Lung microvascular endothelial cell (primary cell): Measurements from ENCODE around the gene STAG1. TPM values are rescaled to one million over a fixed set of nuclear protein-coding genes. Genes with fewer than 3 reads are reported as not detected.
"Not testable (repeated sequence)": the region's sequence is repeated elsewhere in the genome, so short reads cannot be mapped to it uniquely, and the experiment has no call there.

Experiments used
- DNase-seq, 2 donors: peaks; one replicate each; pipeline versions ENCODE4 v3.0.0 to v3.0.0-alpha.2; 2010; ENCODE audit warnings: low read depth in 2 of 2
- total RNA-seq: library from RNA; depleted of rRNA; stranded (reverse); fragments of >200 nt; gene quantifications from 2 replicates; pipeline ENCODE4 v1.2.1, GENCODE V29; 2014

The STAG1 gene
- total RNA-seq, 1 donor from 2014 or later, result 25.4 TPM

DNA sequence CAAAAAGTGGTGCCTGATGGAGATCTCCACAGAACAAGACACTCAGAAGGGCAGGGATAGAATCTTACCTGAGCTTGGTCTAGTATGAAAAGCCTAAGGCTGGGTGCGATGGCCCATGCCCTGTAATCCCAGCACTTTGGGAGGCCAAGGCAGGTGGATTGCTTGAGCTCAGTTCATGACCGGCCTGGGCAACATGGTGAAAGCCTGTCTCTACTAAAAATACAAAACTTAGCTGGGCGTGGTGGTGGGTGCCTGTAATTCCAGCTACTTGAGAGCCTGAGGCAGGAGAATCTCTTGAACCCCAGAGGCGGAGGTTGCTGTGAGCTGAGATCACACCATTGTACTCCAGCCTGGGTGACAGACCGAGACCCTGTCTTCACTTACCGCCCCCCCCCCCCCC lies 417.5 kb downstream of the STAG1 start:
- DNase-seq, result not testable (repeated sequence)

DNA sequence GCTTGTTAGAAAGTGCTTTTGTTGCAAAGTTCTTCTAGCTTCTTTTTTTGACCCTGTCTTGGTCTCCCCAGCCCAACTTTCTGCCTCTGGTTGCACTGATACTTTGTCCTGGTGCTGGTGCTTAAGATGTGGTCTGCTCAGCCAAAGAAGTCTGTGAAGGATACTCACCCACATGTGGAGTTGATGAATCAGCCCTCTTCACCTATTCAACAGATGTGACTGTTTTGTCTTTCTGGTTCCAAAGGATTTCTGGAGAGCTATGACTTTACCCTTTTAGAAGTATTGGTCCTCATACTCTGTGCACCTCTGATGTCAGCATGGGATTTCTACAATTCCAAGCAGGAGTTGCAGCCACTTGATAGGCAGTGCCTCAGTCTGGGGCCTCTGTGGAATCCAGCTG lies 418.0 kb downstream of the STAG1 start:
- DNase-seq, result no peak

DNA sequence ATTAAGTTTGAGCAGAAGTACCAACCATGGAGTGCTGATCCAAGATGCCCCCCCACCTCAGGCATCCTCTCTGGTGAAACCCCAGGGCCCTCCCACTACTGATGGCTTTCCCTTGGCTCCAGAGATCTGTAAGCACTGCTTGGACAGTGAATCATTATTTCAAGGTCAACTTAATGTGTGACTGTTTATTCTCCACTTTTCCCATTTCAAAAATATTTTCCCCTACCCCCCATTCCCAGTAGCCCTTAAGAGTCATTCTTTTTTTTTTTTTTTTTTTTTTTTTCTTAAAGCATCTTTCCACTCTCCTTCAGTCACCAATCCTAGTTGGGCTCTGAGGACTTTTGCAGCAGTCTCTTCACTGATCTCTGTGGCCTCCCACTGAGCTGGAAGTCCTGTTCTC lies 419.4 kb downstream of the STAG1 start:
- no peak for DNase-seq

DNA sequence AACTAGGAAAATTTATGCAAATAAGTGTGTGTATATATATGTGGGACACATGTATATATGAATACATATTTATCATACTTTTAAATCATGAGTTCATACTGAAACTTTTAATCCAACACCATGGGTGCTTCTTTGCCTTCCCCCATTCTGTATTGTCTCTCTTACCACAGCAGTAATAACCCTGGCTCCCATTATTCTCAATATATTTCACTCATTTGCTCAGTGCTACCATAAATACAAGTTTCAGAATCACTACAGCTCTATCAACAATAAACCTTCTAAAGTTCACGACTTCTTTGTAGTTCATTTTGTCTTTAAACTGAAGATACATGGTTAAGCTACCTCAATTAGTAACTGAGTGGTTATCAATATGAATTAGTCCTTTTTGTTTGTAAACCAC lies 419.9 kb downstream of the STAG1 start:
- DNase-seq, result no peak

DNA sequence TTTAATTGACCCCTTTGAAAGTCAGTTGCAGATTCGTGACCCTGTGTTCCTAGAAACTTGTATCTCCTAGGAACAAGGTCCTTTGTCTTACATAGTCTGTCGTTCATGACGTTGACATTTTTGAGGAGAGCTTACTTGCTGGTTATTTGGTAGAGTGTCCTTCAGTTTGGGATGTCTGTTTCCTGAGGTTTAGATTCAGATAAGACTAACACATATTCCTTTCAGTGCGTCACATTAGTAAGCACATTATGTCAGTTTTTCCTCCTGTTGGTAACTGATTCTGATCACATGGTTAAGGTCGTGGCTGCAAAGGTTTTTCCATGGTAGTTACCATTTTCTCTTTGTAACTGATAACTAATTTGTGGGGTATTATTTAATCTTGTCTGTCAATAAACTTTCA lies 421.3 kb downstream of the STAG1 start:
- DNase-seq, result no peak

DNA sequence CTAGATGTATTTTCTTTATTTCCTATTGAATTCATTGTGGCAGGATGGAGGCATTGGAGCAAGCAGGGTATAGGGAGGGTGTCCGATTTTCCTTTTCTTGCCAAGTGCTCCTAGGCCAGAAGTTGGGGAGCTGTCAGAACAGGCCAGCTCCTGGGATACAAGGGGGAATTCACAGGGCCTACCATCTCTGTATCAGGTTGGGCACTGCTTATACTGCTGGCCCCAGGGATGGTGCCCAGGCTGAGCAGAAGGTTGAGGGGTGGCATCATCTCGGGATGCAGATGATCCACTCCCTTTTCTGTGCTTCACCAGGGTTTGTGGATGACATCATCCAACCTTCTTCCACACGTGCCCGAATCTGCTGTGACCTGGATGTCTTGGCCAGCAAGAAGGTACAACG lies 422.6 kb downstream of the STAG1 start:
- no peak for DNase-seq

DNA sequence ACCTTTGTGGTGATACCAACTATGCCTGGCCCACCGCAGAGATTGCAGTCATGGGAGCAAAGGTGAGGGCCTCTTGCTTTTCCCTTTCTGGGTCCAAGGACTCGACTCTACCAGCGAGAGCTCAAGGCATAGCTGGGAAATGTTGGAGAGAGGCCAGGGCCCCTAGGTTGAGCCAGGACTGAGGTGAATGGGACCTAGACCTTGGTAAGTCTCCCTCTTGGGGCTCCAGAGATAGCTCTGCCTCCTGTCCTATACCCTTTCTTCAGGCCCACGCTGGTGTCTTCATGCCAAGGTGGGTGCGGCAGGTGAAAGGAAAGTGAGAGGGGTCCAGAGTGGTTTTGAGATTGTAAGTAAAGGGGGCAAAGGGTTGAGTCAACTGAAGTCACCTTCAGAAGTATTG lies 424.5 kb downstream of the STAG1 start:
- DNase-seq, result no peak

DNA sequence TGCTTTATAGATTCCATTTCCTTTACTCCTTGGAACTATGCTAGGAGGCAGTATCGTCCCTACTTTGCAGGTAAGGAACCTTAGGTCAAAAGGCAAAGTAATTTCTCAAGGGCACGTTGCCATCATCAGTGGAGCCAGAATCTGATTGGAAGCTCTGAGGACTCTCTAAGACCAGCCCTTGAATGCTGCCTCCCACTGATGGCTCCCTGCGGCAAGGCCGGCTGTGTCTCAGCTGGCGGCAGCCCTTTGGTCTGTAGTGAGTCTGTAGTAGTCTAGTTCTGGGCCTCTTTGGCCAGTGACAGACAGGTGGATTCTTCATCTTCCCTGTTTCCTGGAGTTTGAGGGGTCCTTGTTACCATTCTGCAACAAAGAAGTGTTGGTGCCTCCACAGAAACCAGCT lies 425.9 kb downstream of the STAG1 start:
- DNase-seq, result no peak

DNA sequence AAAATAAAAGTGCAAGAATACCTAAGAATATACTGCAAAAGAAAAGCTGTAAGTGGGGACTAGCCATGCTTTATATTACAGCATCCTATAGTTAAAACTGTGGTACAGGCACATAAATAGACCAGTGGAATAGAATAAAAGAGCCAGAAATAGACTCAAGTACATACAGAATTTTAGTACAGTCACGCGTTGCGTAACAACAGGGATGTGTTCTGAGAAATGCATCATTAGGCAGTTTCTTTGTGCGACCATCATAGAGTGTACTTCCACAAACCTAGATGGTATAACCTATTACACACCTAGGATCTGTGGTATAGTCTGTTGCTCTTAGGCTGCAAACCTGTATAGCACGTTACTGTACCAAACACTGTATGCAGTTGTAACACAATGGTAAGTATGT lies 440.2 kb downstream of the STAG1 start:
- no peak for DNase-seq

DNA sequence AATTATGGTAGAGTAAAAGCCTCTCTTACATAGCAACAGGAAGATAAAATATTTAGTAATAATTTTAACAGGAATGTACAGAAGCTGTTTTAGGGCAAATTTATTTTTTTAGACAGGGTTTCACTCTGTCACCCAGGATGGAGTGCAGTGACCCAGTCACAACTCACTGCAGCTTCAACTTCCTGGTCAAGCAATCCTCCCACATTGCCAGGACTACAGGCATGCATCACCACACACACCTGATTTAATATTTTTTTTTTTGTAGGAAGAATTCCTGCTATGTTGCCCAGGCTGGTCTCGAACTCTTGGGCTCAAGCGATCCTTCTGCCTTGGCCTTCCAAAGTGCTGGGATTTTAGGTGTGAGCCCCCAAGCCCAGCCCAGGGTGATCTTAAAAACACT lies 440.9 kb downstream of the STAG1 start:
- DNase-seq, result no peak

DNA sequence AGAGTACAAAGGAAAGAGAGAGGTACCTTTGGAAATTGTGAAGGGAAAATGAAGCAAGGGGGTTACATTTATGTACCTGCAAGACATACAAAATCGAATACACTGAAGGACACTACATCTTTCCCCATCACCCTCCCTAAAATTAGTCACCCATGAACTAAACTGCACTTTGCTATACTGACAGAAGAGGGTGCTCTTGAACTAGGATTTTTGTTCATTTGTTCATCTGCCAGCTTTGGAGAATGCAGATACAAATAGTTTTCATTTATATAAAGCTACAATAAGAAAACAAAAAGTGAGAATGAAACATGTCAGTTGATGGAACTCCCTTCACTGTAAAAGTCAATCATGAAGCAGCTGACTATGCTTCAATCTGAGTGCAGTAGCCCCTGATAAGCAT lies 446.3 kb downstream of the STAG1 start:
- peak; percentile 31 to 57 for DNase-seq

DNA sequence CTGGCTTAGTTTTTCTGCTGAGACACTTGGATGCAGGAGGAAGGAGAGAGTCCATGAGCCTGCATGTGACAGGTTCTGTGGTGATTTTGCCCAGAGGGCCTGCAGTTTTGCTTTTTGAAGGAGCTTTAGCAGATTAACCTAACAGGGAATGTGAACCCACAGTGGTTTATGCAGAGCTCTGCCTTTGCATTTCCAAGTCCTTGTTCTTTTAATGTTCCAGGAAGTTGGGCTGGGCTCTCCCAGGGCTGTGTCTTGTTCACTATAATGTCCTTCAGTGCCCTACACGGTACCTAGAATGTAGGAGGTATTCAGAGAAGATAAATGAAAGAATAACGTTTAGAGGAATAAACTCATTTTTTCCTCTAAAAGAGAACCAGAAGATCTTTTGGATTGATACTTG lies 451.7 kb downstream of the STAG1 start:
- no peak for DNase-seq

DNA sequence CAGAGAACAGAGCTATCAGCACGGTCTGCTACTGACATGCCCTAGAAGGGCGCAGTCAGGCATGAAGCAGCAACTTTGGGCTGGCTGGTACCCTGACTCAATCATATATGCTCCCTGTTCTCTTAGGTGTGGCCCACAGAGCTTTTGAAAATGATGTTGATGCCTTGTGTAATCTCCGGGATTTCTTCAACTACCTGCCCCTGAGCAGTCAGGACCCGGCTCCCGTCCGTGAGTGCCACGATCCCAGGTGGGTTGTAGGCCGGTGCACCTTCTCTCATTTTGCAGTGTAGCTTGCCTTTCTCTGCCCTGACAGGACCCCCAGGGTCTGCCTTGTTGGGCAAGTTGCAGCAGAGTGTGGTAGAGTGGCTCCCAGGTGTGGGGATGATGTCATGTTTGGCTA lies 454.4 kb downstream of the STAG1 start:
- DNase-seq, result no peak

DNA sequence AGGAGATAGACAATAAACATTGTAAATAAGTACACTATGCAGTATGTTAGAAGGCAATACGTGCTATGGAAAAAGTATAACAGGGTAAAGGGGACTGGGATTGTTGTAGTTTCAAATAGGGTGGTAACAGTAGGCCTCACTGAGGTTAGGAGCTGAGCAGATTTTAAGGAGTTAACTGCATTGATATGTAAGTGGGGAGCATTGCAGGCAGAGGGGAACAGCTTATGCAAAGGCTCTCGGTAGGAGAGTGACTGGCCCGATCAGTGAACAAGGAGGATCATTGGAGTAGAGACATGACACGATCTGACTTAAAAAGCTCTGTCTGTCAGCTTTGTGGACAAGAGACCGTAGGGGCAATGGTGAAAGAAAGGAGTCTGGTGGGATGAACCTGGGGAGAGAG lies 455.2 kb downstream of the STAG1 start:
- DNase-seq, result no peak

DNA sequence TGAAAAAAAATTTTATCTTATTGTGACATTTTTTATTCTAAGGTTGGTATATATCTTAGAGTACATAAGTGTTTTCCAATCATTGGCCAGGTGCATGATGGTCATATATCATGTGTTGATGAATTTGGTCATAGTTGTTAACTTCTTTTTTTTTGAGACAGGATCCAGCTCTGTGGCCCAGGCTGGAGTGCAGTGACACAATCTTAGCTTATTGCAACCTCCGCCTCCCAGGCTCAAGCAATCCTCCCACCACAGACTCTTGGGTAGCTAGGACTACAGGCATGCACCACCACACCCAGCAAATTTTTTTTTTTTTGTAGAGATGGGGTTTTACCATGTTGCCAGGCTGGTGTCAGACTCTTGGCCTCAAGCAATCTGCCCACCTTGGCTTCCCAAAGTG lies 458.0 kb downstream of the STAG1 start:
- no peak for DNase-seq

DNA sequence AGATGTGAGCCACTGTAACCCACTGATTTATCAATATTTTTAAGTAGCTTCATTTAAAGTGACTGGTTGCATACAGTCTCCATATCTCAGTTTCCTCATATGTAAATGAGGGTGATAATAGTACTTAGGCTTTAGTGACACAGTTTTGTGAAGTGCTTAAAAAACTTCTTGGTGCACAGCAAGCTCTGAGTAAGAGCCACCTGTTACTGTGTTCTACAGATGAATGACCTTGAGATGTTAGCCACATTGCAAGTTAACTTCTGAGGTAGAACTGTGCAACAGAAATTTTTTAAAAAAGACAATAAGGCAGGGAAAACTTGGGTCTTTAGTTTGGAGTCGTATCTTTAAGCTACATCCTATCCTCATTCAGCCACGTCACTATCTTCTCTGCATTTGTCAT lies 458.9 kb downstream of the STAG1 start:
- no peak for DNase-seq

DNA sequence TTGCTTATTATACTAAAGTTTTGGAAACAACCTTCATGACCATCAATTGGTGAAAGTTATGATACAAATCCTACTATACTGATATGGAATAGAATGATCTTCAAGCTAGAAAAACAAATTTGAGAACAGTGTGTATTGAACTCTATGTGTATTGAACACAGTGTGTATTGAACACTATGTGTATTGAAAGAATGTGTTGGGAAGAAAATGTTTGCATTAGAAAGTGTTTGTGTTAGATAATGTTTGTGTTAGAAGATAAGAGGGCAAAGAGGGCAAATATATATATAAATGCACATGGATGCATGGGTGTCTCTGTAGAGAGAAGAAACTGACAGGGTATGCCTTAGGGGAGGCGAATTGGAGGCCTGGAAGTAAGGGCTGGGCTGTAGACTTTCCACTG lies 459.7 kb downstream of the STAG1 start:
- DNase-seq, result no peak

DNA sequence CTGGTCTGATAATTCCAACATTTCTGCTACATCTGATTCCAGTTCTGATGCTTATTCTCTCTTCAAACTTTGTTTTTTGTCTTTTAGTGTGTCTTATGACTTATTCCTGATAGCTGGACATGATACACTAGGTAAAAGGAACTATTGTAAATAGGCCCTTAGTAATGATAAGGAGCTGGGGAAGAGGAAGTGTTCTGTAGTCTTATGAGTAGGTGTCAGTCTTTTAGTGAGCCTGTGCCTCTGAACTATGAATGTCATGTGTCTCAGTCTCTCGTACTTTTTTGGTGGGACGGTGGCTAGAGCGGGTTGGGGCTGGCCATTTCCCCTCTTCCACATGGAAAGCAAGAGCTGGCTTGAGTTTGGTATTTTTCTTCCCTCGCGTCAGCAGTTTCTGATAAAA lies 460.9 kb downstream of the STAG1 start:
- no peak for DNase-seq

Other genes starting within 250 kb of the STAG1 start
- 14.6 and 24.2 TPM in 2 replicates for gene SLC35G2, start 66.7 kb upstream of the STAG1 start, total RNA-seq
- gene NCK1, start 109.8 kb upstream of the STAG1 start, total RNA-seq, result 45.5 and 108 TPM in 2 replicates
- 0.22 and 0.79 TPM in 2 replicates for gene IL20RB, start 205.6 kb upstream of the STAG1 start, total RNA-seq